Measurements from ENCODE around the gene GZMM. TPM values are rescaled to one million over a fixed set of nuclear protein-coding genes. Genes with fewer than 3 reads are reported as not detected.

The GZMM gene
- total RNA-seq, 1 experiment from 2014 or later = 0.59 TPM

DNA sequence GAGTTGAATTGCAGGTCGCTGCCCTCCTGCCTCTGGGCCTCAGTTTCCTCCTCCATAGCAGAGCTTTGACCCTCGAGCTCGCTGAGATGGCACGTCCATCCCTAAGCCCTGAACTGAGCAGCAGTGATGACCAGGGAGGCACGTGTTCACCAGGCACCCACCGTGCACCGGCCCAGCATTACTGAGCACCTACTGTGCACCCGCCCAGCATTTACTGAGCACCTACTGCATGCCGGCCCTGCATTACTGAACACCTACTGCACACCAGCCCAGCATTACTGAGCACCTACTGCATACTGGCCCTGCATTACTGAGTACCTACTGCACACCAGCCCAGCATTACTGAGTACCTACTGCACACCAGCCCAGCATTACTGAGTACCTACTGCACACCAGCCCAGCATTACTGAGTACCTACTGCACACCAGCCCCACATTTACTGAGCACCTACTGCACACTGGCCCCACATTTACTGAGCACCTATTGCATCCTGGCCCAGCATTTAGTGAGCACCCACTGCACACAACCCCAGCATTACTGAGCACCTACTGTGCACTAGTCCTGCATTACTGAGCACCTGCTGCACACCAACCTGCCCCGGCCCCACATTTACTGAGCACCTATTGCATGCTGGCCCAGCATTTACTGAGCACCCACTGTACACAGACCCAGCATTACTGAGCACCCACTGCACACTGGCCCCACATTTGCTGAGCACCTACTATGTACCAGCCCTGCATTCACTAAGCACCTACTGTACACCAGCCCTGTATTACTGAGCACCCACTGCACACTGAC, 30.3 kb upstream of the GZMM start:
- no peak overlapping the region for H3K4me3 ChIP-seq (replicated peaks in 1 of 2; ENCODE audit: low read depth in 1 of 2, low read length in 2 of 2)
- RAD21 ChIA-PET (ENCODE audit: low non-redundant PET in 1 of 2, low total read pairs in 2 of 2, uncharacterized antibody in 2 of 2, unreplicated experiment in 2 of 2) = no interaction called here
- CTCF ChIA-PET = no interaction called here
- no peaks in the 10 kb centered on the region for H3K9me2 ChIP-seq (ENCODE audit: insufficient read depth)
- POLR2A ChIA-PET = no interaction called here
- no peak overlapping the region for H2AFZ ChIP-seq (ENCODE audit: low read depth, low read length, poor library complexity, severe bottlenecking)
- DNase-seq (ENCODE audit: low read depth, low spot score) (no peak), ATAC-seq (no peak)
- intact Hi-C loops (cut with micrococcal nuclease) = no loop called here
- H3K9me3 ChIP-seq (ENCODE audit: control insufficient read depth in 1 of 2, insufficient read depth in 1 of 2, low read depth in 1 of 2, low read length in 2 of 2) = no peaks in the 10 kb centered on the region
- peaks cover 18 to 32% of the 10 kb centered on the region in 2 experiments for H3K4me1 ChIP-seq (ENCODE audit: control insufficient read depth in 1 of 2, insufficient read depth in 2 of 2, low read length in 2 of 2)
- TF ChIP-seq, protein P1, sequence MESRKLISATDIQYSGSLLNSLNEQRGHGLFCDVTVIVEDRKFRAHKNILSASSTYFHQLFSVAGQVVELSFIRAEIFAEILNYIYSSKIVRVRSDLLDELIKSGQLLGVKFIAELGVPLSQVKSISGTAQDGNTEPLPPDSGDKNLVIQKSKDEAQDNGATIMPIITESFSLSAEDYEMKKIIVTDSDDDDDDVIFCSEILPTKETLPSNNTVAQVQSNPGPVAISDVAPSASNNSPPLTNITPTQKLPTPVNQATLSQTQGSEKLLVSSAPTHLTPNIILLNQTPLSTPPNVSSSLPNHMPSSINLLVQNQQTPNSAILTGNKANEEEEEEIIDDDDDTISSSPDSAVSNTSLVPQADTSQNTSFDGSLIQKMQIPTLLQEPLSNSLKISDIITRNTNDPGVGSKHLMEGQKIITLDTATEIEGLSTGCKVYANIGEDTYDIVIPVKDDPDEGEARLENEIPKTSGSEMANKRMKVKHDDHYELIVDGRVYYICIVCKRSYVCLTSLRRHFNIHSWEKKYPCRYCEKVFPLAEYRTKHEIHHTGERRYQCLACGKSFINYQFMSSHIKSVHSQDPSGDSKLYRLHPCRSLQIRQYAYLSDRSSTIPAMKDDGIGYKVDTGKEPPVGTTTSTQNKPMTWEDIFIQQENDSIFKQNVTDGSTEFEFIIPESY (IDR thresholded peaks at IDR 0.05; ENCODE audit: extremely low read depth, insufficient replicate concordance, low read length) = no peak
- TF ChIP-seq CEBPB (IDR thresholded peaks at IDR 0.05; ENCODE audit: low read depth) (no peak), EGR1 (IDR thresholded peaks at IDR 0.05; ENCODE audit: low read depth) (no peak), JUND (IDR thresholded peaks at IDR 0.05) (no peak), SP1 (IDR thresholded peaks at IDR 0.05; ENCODE audit: low read depth) (no peak), ZFX (IDR thresholded peaks at IDR 0.05) (no peak), EZH2phosphoT487 (IDR thresholded peaks at IDR 0.05; ENCODE audit: borderline replicate concordance) (no peak), CBX3 (IDR thresholded peaks at IDR 0.05; ENCODE audit: low read depth) (no peak), TCF7L2 (IDR thresholded peaks at IDR 0.05; ENCODE audit: borderline replicate concordance, extremely low read depth, insufficient read depth, insufficient read length) (no peak), FOSL1 (IDR thresholded peaks at IDR 0.05; ENCODE audit: low read depth) (no peak), POLR2AphosphoS5 (IDR thresholded peaks at IDR 0.05; ENCODE audit: low read depth, low read length) (no peak), SRF (IDR thresholded peaks at IDR 0.05; ENCODE audit: low read depth) (no peak), POLR2A (IDR thresholded peaks at IDR 0.05; ENCODE audit: borderline replicate concordance, extremely low read depth, insufficient read depth, insufficient read length) (no peak), SIN3A (IDR thresholded peaks at IDR 0.05; ENCODE audit: low read depth) (no peak), ELF1 (IDR thresholded peaks at IDR 0.05; ENCODE audit: borderline replicate concordance, low read depth) (no peak)
- TF ChIP-seq, protein P2, sequence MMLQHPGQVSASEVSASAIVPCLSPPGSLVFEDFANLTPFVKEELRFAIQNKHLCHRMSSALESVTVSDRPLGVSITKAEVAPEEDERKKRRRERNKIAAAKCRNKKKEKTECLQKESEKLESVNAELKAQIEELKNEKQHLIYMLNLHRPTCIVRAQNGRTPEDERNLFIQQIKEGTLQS (IDR thresholded peaks at IDR 0.05) = no peak
- no peaks in the 10 kb centered on the region for H3K27me3 ChIP-seq (ENCODE audit: insufficient read depth, low read length)
- H3K27ac ChIP-seq (ENCODE audit: low read depth, low read length) = no peak overlapping the region
- peaks cover 3% of the 10 kb centered on the region; the same call in 1 of the 2 replicates for H3K79me2 ChIP-seq (ENCODE audit: insufficient read depth, low read length)
- no peak overlapping the region for H3K9ac ChIP-seq (ENCODE audit: low read length)
- no TSS peak for BruUV-seq (replicated peaks)
- H3K4me2 ChIP-seq (ENCODE audit: low read length) = no peak overlapping the region
- peaks cover 0 to 10% of the 10 kb centered on the region in 2 experiments; a peak in 1 of 4 replicates for H3K36me3 ChIP-seq (ENCODE audit: control insufficient read depth in 1 of 2, insufficient read depth in 2 of 2, low read length in 2 of 2)
- no peaks in the 10 kb centered on the region for H4K20me1 ChIP-seq (ENCODE audit: insufficient read depth)

Data from HCT116 (cell line).